Lung (tissue), 12 donors: ENCODE results near the gene CD2. TPM values are rescaled to one million over a fixed set of nuclear protein-coding genes. Genes with fewer than 3 reads are reported as not detected.

Experiments used
- ATAC-seq: fragments of 200-7000 bp; cut with Tn5 transposase; one replicate; pipeline ENCODE4 v1.9.1; 2020; ENCODE audit warnings: moderate number of reproducible peaks; ENCODE audit not compliant: insufficient read depth, low FRiP score
- DNase-seq, 3 donors: peaks; one replicate each; pipeline ENCODE4 v3.0.0-alpha.2; 2013 to 2017
- H3K27ac ChIP-seq, 2 donors: one replicate each; pipeline ENCODE4 v1.5.1; 2013; ENCODE audit warnings: mild to moderate bottlenecking in 2 of 2, moderate library complexity in 2 of 2, control low read depth in 1 of 2, inconsistent platforms in 1 of 2, low read depth in 1 of 2, low read length in 1 of 2
- H3K27me3 ChIP-seq, 3 donors: one replicate each; pipeline ENCODE4 v1.5.1; 2013; ENCODE audit warnings: low read length in 2 of 3; ENCODE audit not compliant: control insufficient read depth in 3 of 3, insufficient read depth in 3 of 3
- H3K36me3 ChIP-seq, 4 donors: one replicate each; pipeline ENCODE4 v1.5.1; 2013; ENCODE audit warnings: low read length in 4 of 4, mild to moderate bottlenecking in 1 of 4, moderate library complexity in 1 of 4; ENCODE audit not compliant: control insufficient read depth in 4 of 4, insufficient read depth in 4 of 4
- H3K4me1 ChIP-seq, 5 donors: one replicate each; pipeline ENCODE4 v1.5.1; 2013; ENCODE audit warnings: low read length in 5 of 5, mild to moderate bottlenecking in 2 of 5, moderate library complexity in 1 of 5; ENCODE audit not compliant: control insufficient read depth in 5 of 5, insufficient read depth in 5 of 5
- H3K4me3 ChIP-seq: one replicate; pipeline ENCODE4 v1.5.1; 2013; ENCODE audit warnings: mild to moderate bottlenecking, control low read depth, moderate library complexity
- H3K9ac ChIP-seq, 2 donors: one replicate each; pipeline ENCODE4 v1.5.1; 2013; ENCODE audit warnings: low read length in 2 of 2, control low read depth in 1 of 2; ENCODE audit not compliant: insufficient read depth in 1 of 2
- H3K9me3 ChIP-seq, 4 donors: one replicate each; pipeline ENCODE4 v1.5.1; 2013; ENCODE audit warnings: low read length in 3 of 4, mild to moderate bottlenecking in 1 of 4, moderate library complexity in 1 of 4; ENCODE audit not compliant: control insufficient read depth in 4 of 4, insufficient read depth in 3 of 4
- CTCF ChIP-seq: IDR thresholded peaks from 2 replicates; pipeline ENCODE4 v1.5.1; 2012; ENCODE audit warnings: mild to moderate bottlenecking; ENCODE audit errors: control extremely low read depth, extremely low read depth
- WGBS, 2 donors: extraction: QIAGEN DNeasy Blood & Tissue Kit; methylation state at CpG; one replicate each; pipeline ENCODE4 v1.1.7; 2013; 5-methylcytosine and 5-hydroxymethylcytosine counted together
- polyA plus RNA-seq, 2 donors: library from polyadenylated mRNA; stranded (reverse); fragments of 200-250 nt; gene quantifications; one replicate each; pipeline ENCODE4 v1.2.1, GENCODE V29; 2013
- total RNA-seq, 2 donors: library from RNA; depleted of rRNA in 1 of 2; stranded (reverse); fragments of >200 nt in 1 of 2; gene quantifications; one replicate each; pipeline ENCODE4 v1.2.1, GENCODE V29; 2014 to 2021
- donor health status: control.
- donor health status: control.
- donor health status: Bipolar disorder and iron deficiency.
- donor health status: healthy.
- donor health status: DM: yes; HTN: yes; CAD: no.

Gene CD2
- total and polyA plus RNA-seq, 4 donors = 2.4 to 5.2 (median 4.9) TPM

GRCh38 chr1:116805398-116805797 is 51.2 kb downstream of the CD2 start:
- Histone ChIP-seq H3K4me3 (no peak overlapping the region), H3K9ac (no peak overlapping the region), H3K27me3 (peaks cover 0 to 2% (median 0%) of the 10 kb centered on the region in 3 donors), H3K4me1 (no peaks in the 10 kb centered on the region), H3K27ac (no peak overlapping the region), H3K36me3 (no peaks in the 10 kb centered on the region), H3K9me3 (no peaks in the 10 kb centered on the region)
- ATAC-seq (no peak), DNase-seq (no peak)
- WGBS, 2 donors = 60 to 83% methylated on average over 2 of the region's 2 CpGs
- no peak for TF ChIP-seq CTCF

- ATAC-seq = no peak
- Histone ChIP-seq H3K9me3 (no peaks in the 10 kb centered on the region), H3K36me3 (no peaks in the 10 kb centered on the region), H3K4me3 (no peak overlapping the region), H3K27me3 (peaks cover 0 to 2% (median 0%) of the 10 kb centered on the region in 3 donors), H3K27ac (no peak overlapping the region), H3K4me1 (no peaks in the 10 kb centered on the region), H3K9ac (no peak overlapping the region)
- TF ChIP-seq CTCF = no peak
- peak in 1 of 3 donors; percentile 11 for DNase-seq
- 50 to 53% methylated on average over 1 of the region's 1 CpG for WGBS, 2 donors
These were observed 52.0 kb downstream of the CD2 start for GRCh38 chr1:116806245-116806644.

- no peak for TF ChIP-seq CTCF
- H3K27ac ChIP-seq = no peak overlapping the region
- peaks cover 0 to 2% (median 0%) of the 10 kb centered on the region in 3 donors for H3K27me3 ChIP-seq
- H3K9me3 ChIP-seq = peaks cover 0 to 2% (median 0%) of the 10 kb centered on the region in 4 donors
- ATAC-seq (no peak), DNase-seq (no peak)
- no peaks in the 10 kb centered on the region for H3K4me1 ChIP-seq
- H3K9ac ChIP-seq = no peak overlapping the region
- H3K36me3 ChIP-seq = no peaks in the 10 kb centered on the region
- no peak overlapping the region for H3K4me3 ChIP-seq
- 91 to 92% methylated on average over 4 of the region's 4 CpGs for WGBS, 2 donors
These were observed 52.4 kb downstream of the CD2 start for GRCh38 chr1:116806671-116807070.
